ENCODE measurements around the gene MESD.

DNA sequence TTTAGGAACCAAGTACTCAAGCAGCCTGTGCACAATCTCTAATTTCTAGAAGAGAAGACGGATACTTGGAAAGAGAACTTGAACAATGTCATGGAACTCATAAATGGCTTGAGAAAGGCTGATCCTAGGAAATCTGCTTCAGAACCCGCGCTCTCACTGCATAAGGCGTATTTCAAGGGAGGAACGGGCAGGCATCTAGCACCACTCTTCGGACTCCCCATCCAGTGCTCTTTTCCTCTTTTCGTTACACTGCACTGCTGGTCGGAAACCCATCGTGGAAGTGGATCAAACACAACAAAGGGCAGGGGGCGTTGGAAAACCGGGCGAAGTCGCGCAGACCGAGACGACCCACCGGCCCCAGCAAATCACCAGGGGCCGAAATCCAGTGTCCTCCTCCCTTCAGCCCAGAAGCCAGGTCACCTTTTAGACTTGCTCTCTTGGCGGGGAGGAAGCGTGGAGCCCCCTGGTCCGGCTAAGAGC is 10.6 kb upstream of the MESD start:
- TF ChIP-seq, protein P1, sequence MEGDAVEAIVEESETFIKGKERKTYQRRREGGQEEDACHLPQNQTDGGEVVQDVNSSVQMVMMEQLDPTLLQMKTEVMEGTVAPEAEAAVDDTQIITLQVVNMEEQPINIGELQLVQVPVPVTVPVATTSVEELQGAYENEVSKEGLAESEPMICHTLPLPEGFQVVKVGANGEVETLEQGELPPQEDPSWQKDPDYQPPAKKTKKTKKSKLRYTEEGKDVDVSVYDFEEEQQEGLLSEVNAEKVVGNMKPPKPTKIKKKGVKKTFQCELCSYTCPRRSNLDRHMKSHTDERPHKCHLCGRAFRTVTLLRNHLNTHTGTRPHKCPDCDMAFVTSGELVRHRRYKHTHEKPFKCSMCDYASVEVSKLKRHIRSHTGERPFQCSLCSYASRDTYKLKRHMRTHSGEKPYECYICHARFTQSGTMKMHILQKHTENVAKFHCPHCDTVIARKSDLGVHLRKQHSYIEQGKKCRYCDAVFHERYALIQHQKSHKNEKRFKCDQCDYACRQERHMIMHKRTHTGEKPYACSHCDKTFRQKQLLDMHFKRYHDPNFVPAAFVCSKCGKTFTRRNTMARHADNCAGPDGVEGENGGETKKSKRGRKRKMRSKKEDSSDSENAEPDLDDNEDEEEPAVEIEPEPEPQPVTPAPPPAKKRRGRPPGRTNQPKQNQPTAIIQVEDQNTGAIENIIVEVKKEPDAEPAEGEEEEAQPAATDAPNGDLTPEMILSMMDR (IDR thresholded peaks at IDR 0.05): no peak
- TF ChIP-seq POLR2A (IDR thresholded peaks at IDR 0.05) (no peak), EP300 (IDR thresholded peaks at IDR 0.05) (no peak), POLR2AphosphoS5 (IDR thresholded peaks at IDR 0.05) (no peak)
